Pancreas (tissue), 10 donors: Measurements from ENCODE around the gene MCTP1. TPM values are rescaled to one million over a fixed set of nuclear protein-coding genes. Genes with fewer than 3 reads are reported as not detected.

ENCODE experiments used
- ATAC-seq, 4 donors: fragments of 200-7000 bp; cut with Tn5 transposase; one replicate each; pipeline versions ENCODE4 v1.8.0 to v1.9.1; 2020; ENCODE audit warnings: mild to moderate bottlenecking in 4 of 4, moderate library complexity in 4 of 4
- DNase-seq, 6 donors: peaks; one replicate each; pipeline ENCODE4 v3.0.0-alpha.2; 2020
- FAIRE-seq: peaks from 2 replicates; lab custom pipeline; 2012; peaks lifted over from hg19 to GRCh38; lab: Jason Lieb, UNC
- H3K27ac ChIP-seq, 4 donors: fragments of 200-600 bp; sonication (generic); 1 replicate in 3 of 4; 2 replicates in 1 of 4; pipeline versions ENCODE4 v1.5.0 to v1.8.0; 2020
- H3K27me3 ChIP-seq, 4 donors: fragments of 200-600 bp; one replicate each; pipeline ENCODE4 v1.8.0; 2021
- H3K36me3 ChIP-seq, 3 donors: fragments of 200-600 bp; sonication (generic) in 1 of 3; one replicate each; pipeline versions ENCODE4 v1.5.0 to v1.8.0; 2020 to 2021
- H3K4me1 ChIP-seq, 3 donors: fragments of 200-600 bp; one replicate each; pipeline ENCODE4 v1.8.0; 2021
- H3K4me3 ChIP-seq, 4 donors: fragments of 200-600 bp; sonication (generic) in 2 of 4; one replicate each; pipeline versions ENCODE4 v1.5.0 to v1.8.0; 2020 to 2021
- H3K9me3 ChIP-seq, 4 donors: fragments of 200-600 bp; one replicate each; pipeline ENCODE4 v1.8.0; 2021
- WGBS, 2 donors: extraction: QIAGEN DNeasy Blood & Tissue Kit; methylation state at CpG; one replicate each; pipeline ENCODE4 v1.1.7; 2013; 5-methylcytosine and 5-hydroxymethylcytosine counted together
- intact Hi-C, 3 donors: fragments of 100-400 bp; cut with DNase I; formaldehyde crosslinking; loops; one replicate each; pipeline versions ENCODE4 v1.11.1 to v1.14.2; 2022
- polyA plus RNA-seq, 2 donors: library from polyadenylated mRNA; stranded (reverse); fragments of 200-250 nt; gene quantifications; one replicate each; pipeline ENCODE4 v1.2.3, GENCODE V29; 2013
- total RNA-seq, 6 donors: library from RNA; stranded (reverse); fragmentation: NEBNext Ultra II Directional in 4 of 6; extraction: Animal tissue kit (Norgen Biotek cat#: 25700) in 4 of 6; gene quantifications; one replicate each; pipeline versions ENCODE4 v1.2.1 to v1.2.4, GENCODE V29; 2021 to 2023
- TF ChIP-seq, protein P1 (sequence below), 4 donors: fragments of 200-600 bp; sonication (generic) in 3 of 4; IDR thresholded peaks; one replicate each; pipeline versions ENCODE4 v1.5.0 to v1.8.0; 2021; ENCODE audit warnings: antibody characterized with exemption in 4 of 4
- donor health status: healthy with polysubstance abuse.
- donor health status: DM: no; HTN: no; CAD: no; lungs with moderate emphysema.
- donor health status: DM: no; HTN: no; CAD: no.
- donor health status: control.
- donor health status: control.
- donor health status: Bipolar disorder and iron deficiency.
- donor health status: DM: yes; HTN: yes; CAD: no.
- donor health status: DM: no; HTN: no; CAD: no.
- donor health status: DM: no; HTN: no; CAD: no.
- donor health status: DM: yes; HTN: yes; CAD: no.

MCTP1 gene
- total and polyA plus RNA-seq, 8 donors = 0.80 to 8.1 (median 2.2) TPM

DNA sequence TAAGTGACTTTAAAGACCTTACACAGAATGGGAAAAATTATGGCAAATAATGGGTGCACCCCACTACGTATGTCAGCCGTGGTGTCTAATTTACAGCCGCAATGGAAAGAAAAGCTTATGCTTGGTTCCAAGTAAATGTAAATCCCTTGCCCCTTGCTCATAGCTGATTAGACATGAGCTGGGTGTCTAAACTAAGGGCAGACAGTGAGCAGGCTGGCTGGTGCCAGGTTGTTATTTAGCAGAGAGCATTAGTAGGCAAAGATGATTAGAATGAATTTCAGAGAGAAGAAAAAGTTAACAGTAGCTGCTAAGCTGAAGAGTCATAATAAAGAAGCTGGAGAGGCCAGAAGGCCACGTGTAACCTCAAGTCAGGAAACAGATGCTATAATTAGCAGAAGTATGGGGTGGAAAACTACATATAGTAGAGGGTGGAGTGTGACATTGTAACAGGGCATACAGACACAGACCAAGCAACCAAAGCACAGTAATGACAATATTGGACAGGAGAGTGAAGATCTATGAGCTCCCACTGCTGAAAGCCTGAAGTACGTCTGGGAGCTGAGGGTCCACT lies 257.7 kb downstream of the MCTP1 start:
- no peaks in the 10 kb centered on the region for H3K36me3 ChIP-seq
- H3K4me3 ChIP-seq = no peak overlapping the region
- TF ChIP-seq, protein P1, sequence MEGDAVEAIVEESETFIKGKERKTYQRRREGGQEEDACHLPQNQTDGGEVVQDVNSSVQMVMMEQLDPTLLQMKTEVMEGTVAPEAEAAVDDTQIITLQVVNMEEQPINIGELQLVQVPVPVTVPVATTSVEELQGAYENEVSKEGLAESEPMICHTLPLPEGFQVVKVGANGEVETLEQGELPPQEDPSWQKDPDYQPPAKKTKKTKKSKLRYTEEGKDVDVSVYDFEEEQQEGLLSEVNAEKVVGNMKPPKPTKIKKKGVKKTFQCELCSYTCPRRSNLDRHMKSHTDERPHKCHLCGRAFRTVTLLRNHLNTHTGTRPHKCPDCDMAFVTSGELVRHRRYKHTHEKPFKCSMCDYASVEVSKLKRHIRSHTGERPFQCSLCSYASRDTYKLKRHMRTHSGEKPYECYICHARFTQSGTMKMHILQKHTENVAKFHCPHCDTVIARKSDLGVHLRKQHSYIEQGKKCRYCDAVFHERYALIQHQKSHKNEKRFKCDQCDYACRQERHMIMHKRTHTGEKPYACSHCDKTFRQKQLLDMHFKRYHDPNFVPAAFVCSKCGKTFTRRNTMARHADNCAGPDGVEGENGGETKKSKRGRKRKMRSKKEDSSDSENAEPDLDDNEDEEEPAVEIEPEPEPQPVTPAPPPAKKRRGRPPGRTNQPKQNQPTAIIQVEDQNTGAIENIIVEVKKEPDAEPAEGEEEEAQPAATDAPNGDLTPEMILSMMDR (IDR thresholded peaks at IDR 0.05) = no peak
- H3K27me3 ChIP-seq = no peaks in the 10 kb centered on the region
- WGBS, 2 donors = 58 to 68% methylated on average over 5 of the region's 5 CpGs
- ATAC-seq = peak in 2 of 4 donors; percentile 47 to 49
- FAIRE-seq = no peak
- no peaks in the 10 kb centered on the region for H3K9me3 ChIP-seq
- DNase-seq = no peak
- intact Hi-C loops = no loop called here
- H3K4me1 ChIP-seq = no peaks in the 10 kb centered on the region
- no peak overlapping the region for H3K27ac ChIP-seq

- no peak for DNase-seq
- intact Hi-C loops = no loop called here
- H3K4me1 ChIP-seq = no peaks in the 10 kb centered on the region
- no peak for ATAC-seq
- WGBS, 2 donors = 56 to 68% methylated on average over 2 of the region's 2 CpGs
- no peak for FAIRE-seq
- no peak overlapping the region for H3K27ac ChIP-seq
- H3K9me3 ChIP-seq = no peaks in the 10 kb centered on the region
- no peaks in the 10 kb centered on the region for H3K27me3 ChIP-seq
- H3K36me3 ChIP-seq = no peaks in the 10 kb centered on the region
- TF ChIP-seq, protein P1 (IDR thresholded peaks at IDR 0.05) = no peak
- no peak overlapping the region for H3K4me3 ChIP-seq
Observed at GRCh38 chr5:95026718-95027117, 258.2 kb downstream of the MCTP1 start.

- Histone ChIP-seq H3K27me3 (no peaks in the 10 kb centered on the region), H3K27ac (no peak overlapping the region), H3K9me3 (no peaks in the 10 kb centered on the region), H3K4me3 (no peak overlapping the region), H3K4me1 (no peaks in the 10 kb centered on the region), H3K36me3 (no peaks in the 10 kb centered on the region)
- FAIRE-seq (no peak), ATAC-seq (no peak), DNase-seq (no peak)
- WGBS, 2 donors = 70 to 75% methylated on average over 5 of the region's 5 CpGs
- TF ChIP-seq, protein P1 (IDR thresholded peaks at IDR 0.05) = no peak
- intact Hi-C loops = no loop called here
Observed at GRCh38 chr5:95022967-95023695, 261.8 kb downstream of the MCTP1 start.

DNA sequence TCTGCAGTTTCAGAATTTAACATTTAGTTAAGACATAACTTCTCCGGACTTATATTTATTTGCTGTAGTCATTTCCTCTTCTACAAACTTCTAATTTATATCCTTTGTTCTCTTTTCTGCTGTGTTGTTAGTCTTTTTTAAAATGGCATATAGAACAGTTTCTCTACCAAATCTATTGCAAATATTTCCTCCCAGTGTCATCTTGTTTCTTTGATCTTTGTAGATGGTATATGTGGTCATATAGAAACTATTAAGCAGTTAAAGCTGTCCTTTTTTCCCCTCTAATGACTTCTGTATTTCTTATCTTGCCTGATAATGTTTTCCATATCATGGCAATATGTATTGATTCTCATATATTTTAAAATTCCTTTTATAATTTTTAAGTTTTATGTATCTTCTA lies 264.5 kb downstream of the MCTP1 start:
- TF ChIP-seq, protein P1 (IDR thresholded peaks at IDR 0.05) = no peak
- no peak for FAIRE-seq
- WGBS, 2 donors = 0 to 88% methylated on average over 1 of the region's 1 CpG
- Histone ChIP-seq H3K36me3 (no peaks in the 10 kb centered on the region), H3K27ac (no peak overlapping the region), H3K4me3 (no peak overlapping the region), H3K9me3 (no peaks in the 10 kb centered on the region), H3K4me1 (no peaks in the 10 kb centered on the region), H3K27me3 (no peaks in the 10 kb centered on the region)
- intact Hi-C loops = no loop called here
- ATAC-seq = no peak
- DNase-seq = no peak

GRCh38 chr5:95018946-95019345 lies 265.9 kb downstream of the MCTP1 start:
- Histone ChIP-seq H3K4me1 (no peaks in the 10 kb centered on the region), H3K9me3 (no peaks in the 10 kb centered on the region), H3K36me3 (no peaks in the 10 kb centered on the region), H3K4me3 (no peak overlapping the region), H3K27me3 (no peaks in the 10 kb centered on the region), H3K27ac (no peak overlapping the region)
- DNase-seq (no peak), FAIRE-seq (no peak), ATAC-seq (no peak)
- intact Hi-C loops = no loop called here
- 40 to 53% methylated on average over 2 of the region's 2 CpGs for WGBS, 2 donors
- TF ChIP-seq, protein P1 (IDR thresholded peaks at IDR 0.05) = no peak
